Mucosa of rectum (tissue), 2 donors: ENCODE data around the gene METRN.

Experiments used
- H3K27ac ChIP-seq, 2 donors: one replicate each; pipeline ENCODE4 v1.7.0; 2013; ENCODE audit warnings: inconsistent platforms in 2 of 2, low read depth in 2 of 2, low read length in 2 of 2
- H3K27me3 ChIP-seq, 2 donors: one replicate each; pipeline ENCODE4 v1.7.0; 2013; ENCODE audit warnings: low read length in 2 of 2; ENCODE audit not compliant: control insufficient read depth in 2 of 2, insufficient read depth in 2 of 2
- H3K36me3 ChIP-seq, 2 donors: one replicate each; pipeline ENCODE4 v1.7.0; 2013; ENCODE audit warnings: low read length in 2 of 2; ENCODE audit not compliant: control insufficient read depth in 2 of 2, insufficient read depth in 2 of 2
- H3K4me1 ChIP-seq, 2 donors: one replicate each; pipeline ENCODE4 v1.7.0; 2013; ENCODE audit warnings: low read length in 2 of 2, mild to moderate bottlenecking in 1 of 2; ENCODE audit not compliant: control insufficient read depth in 2 of 2, insufficient read depth in 2 of 2
- H3K4me3 ChIP-seq, 2 donors: one replicate each; pipeline ENCODE4 v1.7.0; 2013; ENCODE audit warnings: low read length in 2 of 2
- H3K9ac ChIP-seq, 2 donors: one replicate each; pipeline ENCODE4 v1.7.0; 2013; ENCODE audit warnings: low read length in 2 of 2, low read depth in 1 of 2, mild to moderate bottlenecking in 1 of 2
- H3K9me3 ChIP-seq, 2 donors: one replicate each; pipeline ENCODE4 v1.7.0; 2013; ENCODE audit warnings: low read length in 2 of 2; ENCODE audit not compliant: control insufficient read depth in 2 of 2
- donor health status: healthy.
- donor health status: Normal muscosa, but diverticular disease.

Gene METRN

DNA sequence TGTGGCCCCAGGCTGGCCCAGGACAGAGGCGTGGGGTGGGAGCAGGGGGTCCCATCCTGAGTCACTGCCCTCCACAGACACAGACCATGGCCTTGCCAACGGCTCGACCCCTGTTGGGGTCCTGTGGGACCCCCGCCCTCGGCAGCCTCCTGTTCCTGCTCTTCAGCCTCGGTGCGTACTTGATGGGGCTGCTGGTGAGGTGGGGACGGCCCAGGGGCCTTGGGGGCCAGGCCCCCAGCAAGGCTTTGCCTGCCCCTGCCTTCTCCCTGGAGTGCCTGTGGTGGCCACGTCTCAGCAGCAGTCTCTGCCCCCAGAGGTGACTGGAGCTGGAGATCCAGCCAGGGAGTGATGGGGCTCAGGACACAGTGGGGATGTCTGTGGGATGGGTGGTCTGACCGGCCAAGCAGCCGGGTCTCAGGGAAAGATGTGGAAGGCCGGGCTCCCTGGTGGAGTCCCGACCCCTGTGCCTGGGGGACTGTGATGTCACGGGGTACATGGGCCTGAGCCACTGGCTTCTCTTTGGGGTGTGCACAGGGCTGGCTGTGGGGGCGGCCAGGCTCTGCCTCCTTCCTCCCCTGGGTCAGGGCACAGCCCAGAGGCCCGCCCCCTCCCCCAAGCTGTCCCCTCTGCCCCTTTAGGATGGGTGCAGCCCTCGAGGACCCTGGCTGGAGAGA, 47.8 kb downstream of the METRN start:
- Histone ChIP-seq H3K27me3 (peaks cover 0 to 12% of the 10 kb centered on the region in 2 donors), H3K27ac (no peak overlapping the region), H3K4me3 (no peak overlapping the region), H3K9ac (no peak overlapping the region), H3K9me3 (no peaks in the 10 kb centered on the region), H3K4me1 (no peaks in the 10 kb centered on the region), H3K36me3 (no peaks in the 10 kb centered on the region)

DNA sequence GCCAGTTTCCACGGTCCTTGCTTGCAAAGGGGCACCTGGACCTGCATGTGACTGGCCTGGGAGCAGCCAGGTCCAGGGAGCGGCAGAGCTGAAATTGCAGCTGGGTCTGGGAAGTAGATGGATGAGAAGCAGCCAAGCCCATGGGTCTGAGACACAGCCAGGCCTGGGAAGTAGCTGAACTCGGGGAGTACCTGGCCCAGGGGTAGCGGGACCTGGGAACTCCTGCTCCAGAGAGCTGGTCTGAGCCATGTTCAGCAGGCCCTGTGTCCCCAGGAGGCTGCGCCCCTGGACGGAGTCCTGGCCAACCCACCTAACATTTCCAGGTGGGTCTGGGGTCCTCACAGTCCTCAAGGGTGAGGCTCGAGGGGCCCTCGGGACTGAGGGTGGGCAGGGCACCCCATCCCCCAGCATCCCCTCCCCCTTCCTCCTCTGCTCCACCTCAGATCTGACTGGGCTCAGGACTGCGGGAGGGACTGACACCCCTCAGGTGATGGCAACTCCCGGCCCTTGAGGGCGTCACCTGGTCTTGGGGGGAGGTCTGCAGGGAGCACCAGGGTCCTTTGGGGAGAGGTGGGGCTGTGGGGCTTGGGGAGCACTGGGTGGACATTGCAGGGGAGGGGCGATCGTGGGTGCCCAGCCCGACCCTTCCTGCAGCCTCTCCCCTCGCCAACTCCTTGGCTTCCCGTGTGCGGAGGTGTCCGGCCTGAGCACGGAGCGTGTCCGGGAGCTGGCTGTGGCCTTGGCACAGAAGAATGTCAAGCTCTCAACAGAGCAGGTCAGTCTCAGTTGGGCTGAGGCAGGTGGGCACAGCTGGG, 48.7 kb downstream of the METRN start:
- peaks cover 0 to 12% of the 10 kb centered on the region in 2 donors for H3K27me3 ChIP-seq
- H3K27ac ChIP-seq: no peak overlapping the region
- no peaks in the 10 kb centered on the region for H3K9me3 ChIP-seq
- H3K36me3 ChIP-seq: no peaks in the 10 kb centered on the region
- no peak overlapping the region for H3K4me3 ChIP-seq
- no peaks in the 10 kb centered on the region for H3K4me1 ChIP-seq
- H3K9ac ChIP-seq: no peak overlapping the region

DNA sequence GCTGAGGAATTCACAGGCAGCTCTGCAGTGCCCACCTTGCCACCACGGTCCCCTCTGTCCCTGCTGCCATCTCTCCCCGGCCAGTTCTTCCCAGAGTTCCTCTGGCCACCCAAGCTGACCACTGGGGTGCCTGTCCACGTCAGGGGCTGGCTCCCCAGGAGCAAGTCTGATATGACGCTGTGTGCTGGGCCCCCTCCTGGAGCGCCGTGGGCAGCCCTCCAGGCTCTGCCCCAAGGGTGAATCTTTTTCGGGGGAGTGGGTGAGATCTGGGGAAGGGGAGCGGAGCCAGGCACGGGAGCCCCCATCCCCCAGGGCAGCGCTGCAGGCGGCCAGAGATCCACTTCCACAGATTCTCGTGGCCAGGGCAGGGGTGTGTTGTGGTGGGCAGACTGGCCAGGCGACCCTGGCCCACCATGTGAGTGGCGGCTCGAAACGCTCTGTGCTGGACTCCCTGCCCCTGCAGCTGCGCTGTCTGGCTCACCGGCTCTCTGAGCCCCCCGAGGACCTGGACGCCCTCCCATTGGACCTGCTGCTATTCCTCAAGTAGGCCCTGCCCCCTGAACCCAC, 49.3 kb downstream of the METRN start:
- no peaks in the 10 kb centered on the region for H3K36me3 ChIP-seq
- no peak overlapping the region for H3K27ac ChIP-seq
- H3K9ac ChIP-seq: no peak overlapping the region
- H3K4me1 ChIP-seq: no peaks in the 10 kb centered on the region
- H3K27me3 ChIP-seq: peaks cover 0 to 12% of the 10 kb centered on the region in 2 donors
- H3K4me3 ChIP-seq: no peak overlapping the region
- H3K9me3 ChIP-seq: no peaks in the 10 kb centered on the region

DNA sequence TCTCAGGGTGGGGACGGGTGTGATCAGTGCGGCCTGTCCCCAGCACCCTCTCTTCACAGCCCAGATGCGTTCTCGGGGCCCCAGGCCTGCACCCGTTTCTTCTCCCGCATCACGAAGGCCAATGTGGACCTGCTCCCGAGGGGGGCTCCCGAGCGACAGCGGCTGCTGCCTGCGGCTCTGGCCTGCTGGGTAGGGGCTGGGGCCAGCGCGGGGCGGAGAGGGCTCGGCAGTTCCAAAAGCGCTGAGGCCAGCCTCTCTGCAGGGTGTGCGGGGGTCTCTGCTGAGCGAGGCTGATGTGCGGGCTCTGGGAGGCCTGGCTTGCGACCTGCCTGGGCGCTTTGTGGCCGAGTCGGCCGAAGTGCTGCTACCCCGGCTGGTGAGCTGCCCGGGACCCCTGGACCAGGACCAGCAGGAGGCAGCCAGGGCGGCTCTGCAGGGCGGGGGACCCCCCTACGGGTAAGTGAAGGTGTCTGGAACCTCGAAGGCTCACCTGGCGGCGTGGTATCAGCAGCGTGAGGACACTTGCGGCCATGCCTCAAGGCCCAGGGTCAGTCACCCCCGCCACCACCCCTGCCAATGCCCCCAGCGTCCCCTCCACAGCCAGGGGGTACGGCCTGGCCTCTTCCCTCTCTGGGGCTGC, 50.0 kb downstream of the METRN start:
- no peaks in the 10 kb centered on the region for H3K36me3 ChIP-seq
- H3K9me3 ChIP-seq: no peaks in the 10 kb centered on the region
- no peak overlapping the region for H3K9ac ChIP-seq
- no peak overlapping the region for H3K4me3 ChIP-seq
- H3K27ac ChIP-seq: no peak overlapping the region
- no peaks in the 10 kb centered on the region for H3K4me1 ChIP-seq
- peaks cover 0 to 12% of the 10 kb centered on the region in 2 donors for H3K27me3 ChIP-seq

DNA sequence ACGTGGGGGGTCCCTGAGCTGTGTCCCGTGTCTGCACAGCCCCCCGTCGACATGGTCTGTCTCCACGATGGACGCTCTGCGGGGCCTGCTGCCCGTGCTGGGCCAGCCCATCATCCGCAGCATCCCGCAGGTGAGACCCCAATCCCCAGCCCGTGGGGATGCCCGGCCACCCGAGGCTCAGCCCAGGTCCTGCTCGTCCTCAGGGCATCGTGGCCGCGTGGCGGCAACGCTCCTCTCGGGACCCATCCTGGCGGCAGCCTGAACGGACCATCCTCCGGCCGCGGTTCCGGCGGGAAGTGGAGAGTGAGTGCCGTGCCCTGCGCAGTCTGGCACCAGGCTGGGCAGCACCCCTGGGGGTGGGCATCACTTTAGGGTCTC, 50.6 kb downstream of the METRN start:
- H3K36me3 ChIP-seq: no peaks in the 10 kb centered on the region
- H3K27ac ChIP-seq: no peak overlapping the region
- no peak overlapping the region for H3K9ac ChIP-seq
- H3K9me3 ChIP-seq: no peaks in the 10 kb centered on the region
- no peaks in the 10 kb centered on the region for H3K4me1 ChIP-seq
- H3K4me3 ChIP-seq: no peak overlapping the region
- H3K27me3 ChIP-seq: peaks cover 0 to 12% of the 10 kb centered on the region in 2 donors

DNA sequence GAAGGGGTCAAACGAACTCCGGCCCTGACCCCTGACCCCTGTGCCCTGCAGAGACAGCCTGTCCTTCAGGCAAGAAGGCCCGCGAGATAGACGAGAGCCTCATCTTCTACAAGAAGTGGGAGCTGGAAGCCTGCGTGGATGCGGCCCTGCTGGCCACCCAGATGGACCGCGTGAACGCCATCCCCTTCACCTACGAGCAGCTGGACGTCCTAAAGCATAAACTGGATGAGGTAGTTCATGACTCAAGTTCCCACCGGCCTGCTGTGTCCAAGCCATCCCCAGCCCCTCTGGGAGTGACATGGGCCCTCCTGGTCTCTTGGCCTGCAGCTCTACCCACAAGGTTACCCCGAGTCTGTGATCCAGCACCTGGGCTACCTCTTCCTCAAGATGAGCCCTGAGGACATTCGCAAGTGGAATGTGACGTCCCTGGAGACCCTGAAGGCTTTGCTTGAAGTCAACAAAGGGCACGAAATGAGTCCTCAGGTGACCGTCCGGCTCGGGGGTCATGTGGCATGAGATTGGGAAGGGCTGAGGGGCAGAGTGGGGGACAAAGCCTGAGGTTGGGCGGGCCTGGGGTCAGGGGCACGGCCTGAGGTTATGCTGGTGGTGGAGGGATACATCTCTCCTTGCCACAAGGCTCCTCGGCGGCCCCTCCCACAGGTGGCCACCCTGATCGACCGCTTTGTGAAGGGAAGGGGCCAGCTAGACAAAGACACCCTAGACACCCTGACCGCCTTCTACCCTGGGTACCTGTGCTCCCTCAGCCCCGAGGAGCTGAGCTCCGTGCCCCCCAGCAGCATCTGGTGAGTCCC, 51.3 kb downstream of the METRN start:
- Histone ChIP-seq H3K9me3 (no peaks in the 10 kb centered on the region), H3K27ac (no peak overlapping the region), H3K36me3 (no peaks in the 10 kb centered on the region), H3K9ac (no peak overlapping the region), H3K4me1 (no peaks in the 10 kb centered on the region), H3K4me3 (no peak overlapping the region), H3K27me3 (peaks cover 0 to 9% of the 10 kb centered on the region in 2 donors)

DNA sequence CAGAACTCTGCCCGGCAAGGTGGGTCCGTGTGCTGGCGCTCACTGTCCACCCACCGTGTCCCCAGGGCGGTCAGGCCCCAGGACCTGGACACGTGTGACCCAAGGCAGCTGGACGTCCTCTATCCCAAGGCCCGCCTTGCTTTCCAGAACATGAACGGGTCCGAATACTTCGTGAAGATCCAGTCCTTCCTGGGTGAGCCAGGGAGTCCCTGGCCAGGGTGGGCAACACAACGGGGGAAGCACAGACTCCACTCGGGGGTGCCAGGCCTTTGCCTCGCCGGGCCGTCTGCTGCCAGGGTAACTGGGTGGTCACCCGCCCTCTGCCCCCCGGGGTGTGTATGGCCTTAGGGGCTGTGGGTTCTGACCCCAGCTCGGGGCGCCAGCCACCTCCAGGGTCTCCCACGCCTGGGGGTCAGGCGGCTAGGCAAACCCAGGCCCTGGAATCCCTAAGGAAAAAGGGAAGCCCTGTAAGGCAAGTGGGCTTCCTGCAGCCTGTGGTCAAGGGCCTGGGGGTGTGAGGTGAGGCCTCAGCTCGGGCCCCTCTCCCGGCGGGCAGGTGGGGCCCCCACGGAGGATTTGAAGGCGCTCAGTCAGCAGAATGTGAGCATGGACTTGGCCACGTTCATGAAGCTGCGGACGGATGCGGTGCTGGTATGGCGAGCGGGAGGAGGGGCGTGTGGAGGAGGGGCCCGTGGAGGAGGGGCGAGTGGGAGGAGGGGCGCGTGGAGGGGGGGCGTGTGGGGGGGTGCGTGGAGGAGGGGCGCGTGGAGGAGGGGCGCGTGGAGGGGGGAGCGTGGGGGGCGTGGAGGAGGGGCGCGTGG, 52.1 kb downstream of the METRN start:
- H3K4me1 ChIP-seq: no peaks in the 10 kb centered on the region
- H3K9ac ChIP-seq: no peak overlapping the region
- no peak overlapping the region for H3K4me3 ChIP-seq
- H3K27me3 ChIP-seq: peaks cover 0 to 7% of the 10 kb centered on the region in 2 donors
- H3K36me3 ChIP-seq: no peaks in the 10 kb centered on the region
- no peaks in the 10 kb centered on the region for H3K9me3 ChIP-seq
- no peak overlapping the region for H3K27ac ChIP-seq

DNA sequence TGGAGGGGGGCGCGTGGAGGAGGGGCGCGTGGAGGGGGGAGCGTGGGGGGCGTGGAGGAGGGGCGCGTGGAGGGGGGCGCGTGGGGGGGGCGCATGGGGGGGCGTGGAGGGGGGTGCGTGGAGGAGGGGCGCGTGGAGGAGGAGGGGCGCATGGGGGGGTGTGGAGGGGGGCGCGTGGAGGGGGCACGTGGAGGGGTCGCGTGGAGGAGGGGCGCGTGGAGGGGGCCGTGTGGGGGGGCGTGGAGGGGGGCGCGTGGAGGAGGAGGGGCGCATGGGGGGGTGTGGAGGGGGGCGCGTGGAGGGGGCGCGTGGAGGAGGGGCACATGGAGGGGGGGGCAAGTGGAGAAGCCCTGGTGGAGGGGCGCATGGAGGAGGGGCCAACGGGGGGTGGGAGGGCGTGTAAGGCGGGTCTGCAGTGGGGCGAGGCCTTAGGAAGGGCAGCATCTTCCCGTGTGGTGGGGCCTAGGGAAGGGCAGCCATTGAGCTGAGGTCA, 52.9 kb downstream of the METRN start:
- H3K9me3 ChIP-seq: no peaks in the 10 kb centered on the region
- H3K27ac ChIP-seq: no peak overlapping the region
- no peaks in the 10 kb centered on the region for H3K36me3 ChIP-seq
- no peaks in the 10 kb centered on the region for H3K4me1 ChIP-seq
- H3K4me3 ChIP-seq: no peak overlapping the region
- no peak overlapping the region for H3K9ac ChIP-seq
- peaks cover 0 to 4% of the 10 kb centered on the region in 2 donors for H3K27me3 ChIP-seq

DNA sequence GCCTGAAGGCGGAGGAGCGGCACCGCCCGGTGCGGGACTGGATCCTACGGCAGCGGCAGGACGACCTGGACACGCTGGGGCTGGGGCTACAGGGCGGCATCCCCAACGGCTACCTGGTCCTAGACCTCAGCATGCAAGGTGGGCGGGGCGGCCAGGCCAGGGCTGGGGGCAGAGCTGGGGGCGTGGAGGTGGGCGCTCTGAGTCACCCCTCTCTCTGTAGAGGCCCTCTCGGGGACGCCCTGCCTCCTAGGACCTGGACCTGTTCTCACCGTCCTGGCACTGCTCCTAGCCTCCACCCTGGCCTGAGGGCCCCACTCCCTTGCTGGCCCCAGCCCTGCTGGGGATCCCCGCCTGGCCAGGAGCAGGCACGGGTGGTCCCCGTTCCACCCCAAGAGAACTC, 53.5 kb downstream of the METRN start:
- Histone ChIP-seq H3K36me3 (no peaks in the 10 kb centered on the region), H3K4me1 (no peaks in the 10 kb centered on the region), H3K27ac (no peak overlapping the region), H3K27me3 (peaks cover 0 to 4% of the 10 kb centered on the region in 2 donors), H3K9me3 (no peaks in the 10 kb centered on the region), H3K4me3 (no peak overlapping the region), H3K9ac (no peak overlapping the region)
